Dedifferentiated amniotic fluid mesenchymal stem cell (primary cell): ENCODE measurements around the gene LMAN2L.
"Not testable (repeated sequence)": the region's sequence is repeated elsewhere in the genome, so short reads cannot be mapped to it uniquely, and the experiment has no call there.

ENCODE experiments used
- DNase-seq: peaks from one replicate; pipeline ENCODE4 v3.0.0-alpha.2; 2016; ENCODE audit errors: extremely low spot score

The LMAN2L gene

DNA sequence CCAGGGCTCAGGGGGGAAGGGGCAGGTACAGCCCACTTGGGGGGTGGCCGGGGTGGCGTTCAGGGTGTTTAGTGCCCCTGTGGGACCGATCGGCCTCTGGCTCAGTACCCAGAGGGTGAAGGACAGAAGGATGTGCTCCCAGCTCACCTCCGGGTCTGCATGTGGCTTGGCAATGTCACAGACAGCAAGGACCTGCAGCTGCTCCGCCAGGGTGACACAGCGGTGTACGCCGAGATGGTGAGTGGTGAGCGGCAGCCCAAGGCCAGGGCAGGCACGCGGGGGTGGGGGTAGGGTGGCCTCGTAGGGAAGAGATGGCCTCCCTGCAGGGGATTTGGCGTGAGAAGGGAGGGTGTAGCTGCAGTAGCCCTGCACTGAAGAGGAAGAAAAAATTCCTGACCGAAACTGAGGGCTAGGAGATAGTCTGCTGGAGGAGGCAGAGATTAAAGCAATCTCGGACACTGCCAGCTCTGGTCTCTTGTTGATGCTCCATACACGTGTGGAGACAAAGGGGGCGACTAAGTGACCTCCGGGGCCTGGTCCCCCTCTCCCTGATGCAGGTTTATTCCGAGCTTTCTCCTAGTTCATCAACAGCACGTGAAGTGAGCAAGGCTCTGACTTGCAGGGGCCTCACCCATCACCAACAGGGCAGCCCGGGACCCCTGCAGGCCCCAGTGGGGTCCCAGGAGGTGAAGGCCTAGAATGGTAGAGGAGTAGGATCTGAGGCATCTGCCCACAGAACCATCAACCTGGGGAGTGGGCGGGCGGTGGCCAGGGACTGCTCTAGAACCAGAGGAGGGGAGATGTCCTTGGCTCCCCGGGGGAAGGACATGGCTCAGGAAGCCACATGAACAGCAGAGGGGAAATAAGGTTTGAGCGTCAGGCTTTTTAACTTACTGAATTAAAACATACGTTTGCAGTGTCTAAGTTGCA, 51.9 kb downstream of the LMAN2L start:
- DNase-seq, result no peak

GRCh38 chr2:96687266-96687665, 52.6 kb downstream of the LMAN2L start:
- no peak for DNase-seq

DNA sequence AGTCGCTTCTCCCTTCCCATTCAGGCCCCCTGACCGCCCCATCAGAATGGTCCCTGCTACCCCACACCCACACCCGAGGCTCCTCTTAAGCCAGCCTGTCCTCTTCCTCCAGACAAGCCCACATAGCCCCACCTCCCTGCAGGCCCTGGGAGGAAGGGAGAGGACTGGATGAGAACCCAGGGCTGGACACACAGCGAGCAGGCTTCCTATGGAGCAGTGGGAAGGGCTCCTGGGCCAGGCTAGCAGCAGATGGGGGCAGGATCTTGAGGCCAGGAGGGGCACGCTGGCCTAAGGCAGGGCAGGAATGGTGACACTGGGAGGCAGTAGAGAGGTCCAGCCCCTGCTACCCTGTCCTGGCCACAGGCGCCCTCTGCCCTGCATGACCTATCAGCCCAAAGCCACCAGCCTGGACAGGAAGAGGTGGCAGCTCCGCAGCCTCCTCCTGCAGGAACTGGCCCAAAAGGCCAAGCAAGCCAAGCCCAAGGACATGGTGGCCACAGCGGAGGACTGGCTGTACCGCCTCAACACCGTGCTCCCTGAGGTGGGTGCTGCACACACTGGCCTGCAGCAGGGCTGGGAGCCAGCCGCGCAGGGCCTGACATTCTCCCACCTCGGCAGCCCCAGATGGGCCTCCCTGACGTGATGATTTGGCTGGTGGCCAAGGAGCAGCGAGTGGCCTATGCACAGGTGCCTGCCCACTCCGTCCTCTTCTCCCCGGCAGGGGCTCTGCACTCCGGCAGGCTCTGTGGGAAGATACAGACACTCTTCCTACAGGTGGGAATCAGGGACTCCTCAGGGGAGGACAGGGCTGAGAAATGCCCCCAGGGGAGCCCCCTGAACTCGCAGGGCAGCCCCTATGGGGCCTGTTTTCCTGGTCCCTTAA, 54.0 kb downstream of the LMAN2L start:
- DNase-seq, result no peak

DNA sequence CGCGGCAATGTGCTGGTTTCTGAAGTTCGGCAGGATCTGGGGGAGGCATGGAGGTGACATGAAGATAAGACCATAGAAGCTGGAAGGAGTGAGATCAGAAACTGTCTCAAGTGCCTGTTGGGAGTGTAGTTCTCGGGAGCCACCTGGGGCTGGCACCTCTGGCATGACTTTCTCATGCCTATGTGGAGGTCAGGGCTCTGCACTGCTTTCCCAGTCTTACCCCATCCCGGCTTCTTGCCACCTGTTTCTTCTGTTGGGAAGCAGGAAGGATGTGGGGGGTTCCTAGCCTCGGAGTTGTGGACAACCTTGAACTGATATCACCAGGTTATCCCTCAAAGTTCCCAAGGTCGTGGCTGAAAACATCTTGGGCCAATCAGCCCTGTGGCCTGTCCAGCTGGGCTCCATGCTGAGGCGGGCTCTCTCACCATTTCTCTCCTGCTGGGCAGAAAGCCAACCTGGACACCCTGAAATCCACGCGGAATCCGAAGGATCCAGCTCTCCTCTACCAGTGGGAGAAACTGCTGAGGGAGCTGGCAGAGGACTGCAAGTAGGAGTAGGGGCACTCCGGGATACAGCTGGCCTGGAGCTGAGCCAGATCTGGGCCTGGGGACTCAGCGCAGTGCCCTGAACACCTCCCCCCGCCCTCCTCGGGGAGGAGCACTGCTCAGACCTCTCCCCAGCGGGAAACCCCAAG, 54.8 kb downstream of the LMAN2L start:
- DNase-seq, result no peak

- DNase-seq, result no peak
Observed at GRCh38 chr2:96683972-96684820, 55.7 kb downstream of the LMAN2L start.

GRCh38 chr2:96683307-96683706, 56.6 kb downstream of the LMAN2L start:
- no peak for DNase-seq

DNA sequence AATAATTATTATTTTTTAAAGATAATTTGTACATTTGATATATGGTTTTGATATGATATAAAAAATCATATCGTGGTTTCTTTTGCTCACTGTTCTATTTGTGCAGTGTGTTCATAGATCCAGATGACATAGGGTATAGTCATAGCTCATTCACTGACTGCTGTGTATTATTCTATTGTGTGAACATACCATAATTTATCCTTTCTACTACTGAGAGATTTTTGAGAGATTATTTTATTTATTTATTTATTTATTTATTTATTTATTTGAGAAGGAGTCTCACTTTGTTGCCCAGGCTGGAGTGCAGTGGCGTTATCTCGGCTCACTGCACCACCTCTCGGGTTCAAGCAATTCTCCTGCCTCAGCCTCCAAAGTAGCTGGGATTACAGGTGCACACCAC, 58.3 kb downstream of the LMAN2L start:
- no peak for DNase-seq

GRCh38 chr2:96680561-96681141, 59.2 kb downstream of the LMAN2L start:
- no peak for DNase-seq

GRCh38 chr2:96679848-96680247, 60.0 kb downstream of the LMAN2L start:
- DNase-seq, result no peak

- DNase-seq, result no peak
Observed at GRCh38 chr2:96669539-96670215, 70.2 kb downstream of the LMAN2L start.

GRCh38 chr2:96668771-96669170, 71.1 kb downstream of the LMAN2L start:
- no peak for DNase-seq

- DNase-seq, result not testable (repeated sequence)
Observed at GRCh38 chr2:96665717-96666116, 74.1 kb downstream of the LMAN2L start.

- peak; percentile 98 for DNase-seq
Observed at GRCh38 chr2:96665083-96665569, 74.7 kb downstream of the LMAN2L start.

DNA sequence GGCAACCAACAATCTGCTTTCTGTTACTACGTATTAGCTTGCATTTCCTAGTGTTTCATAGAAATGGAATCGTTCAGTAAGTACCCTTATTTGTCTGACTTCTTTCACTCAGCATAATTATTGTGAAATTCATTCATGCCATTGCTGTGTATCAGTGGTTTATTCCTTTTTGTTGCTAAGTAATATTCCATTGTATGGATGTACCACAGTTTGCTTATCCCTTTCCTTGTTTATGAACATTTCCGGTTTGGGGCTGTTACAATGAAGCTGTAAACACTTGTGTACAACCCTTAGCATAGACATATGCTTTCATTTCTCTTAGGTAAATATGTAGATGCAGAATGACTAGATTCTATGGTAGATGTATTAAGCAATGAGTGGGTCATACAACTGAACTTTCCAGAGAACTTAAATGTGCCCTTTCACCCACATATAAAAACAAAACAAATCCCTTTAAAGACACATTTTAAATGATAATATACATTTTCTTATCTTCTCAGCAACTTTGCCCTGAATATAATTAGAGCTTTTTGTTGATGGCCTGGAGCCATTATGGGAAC, 75.4 kb downstream of the LMAN2L start:
- DNase-seq, result no peak

- DNase-seq, result no peak
Observed at GRCh38 chr2:96663829-96664228, 76.0 kb downstream of the LMAN2L start.

- no peak for DNase-seq
Observed at GRCh38 chr2:96663177-96663576, 76.7 kb downstream of the LMAN2L start.

GRCh38 chr2:96662360-96662759, 77.5 kb downstream of the LMAN2L start:
- no peak for DNase-seq

- no peak for DNase-seq
Observed at GRCh38 chr2:96661324-96661723, 78.5 kb downstream of the LMAN2L start.

DNA sequence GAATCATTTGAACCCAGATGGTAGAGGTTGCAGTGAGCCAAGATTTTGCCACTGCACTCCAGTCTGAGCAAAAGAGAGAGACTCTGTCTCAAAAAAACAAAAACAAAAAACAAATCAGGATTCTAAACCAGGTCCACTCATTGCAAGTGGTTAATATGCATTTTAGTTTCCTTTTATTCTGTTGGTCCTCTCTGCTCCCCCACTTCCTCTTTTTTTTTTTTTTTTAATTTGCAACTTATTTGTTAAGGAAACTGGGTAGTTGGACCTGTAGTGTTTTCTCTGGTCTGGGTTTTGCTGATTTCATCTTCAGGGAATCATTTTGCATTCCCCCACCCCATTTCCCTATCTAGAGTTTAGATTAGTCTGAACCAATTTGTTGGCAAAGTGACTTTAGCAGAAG, 83.3 kb downstream of the LMAN2L start:
- DNase-seq, result no peak
